ENCODE measurements around the gene PMM2. TPM values are rescaled to one million over a fixed set of nuclear protein-coding genes. Genes with fewer than 3 reads are reported as not detected.
A peak's percentile ranks its signal among the peaks of the same experiment; 100 is the strongest.

PMM2 gene
- total RNA-seq, 1 experiment from 2014 or later: 53.8 TPM

DNA sequence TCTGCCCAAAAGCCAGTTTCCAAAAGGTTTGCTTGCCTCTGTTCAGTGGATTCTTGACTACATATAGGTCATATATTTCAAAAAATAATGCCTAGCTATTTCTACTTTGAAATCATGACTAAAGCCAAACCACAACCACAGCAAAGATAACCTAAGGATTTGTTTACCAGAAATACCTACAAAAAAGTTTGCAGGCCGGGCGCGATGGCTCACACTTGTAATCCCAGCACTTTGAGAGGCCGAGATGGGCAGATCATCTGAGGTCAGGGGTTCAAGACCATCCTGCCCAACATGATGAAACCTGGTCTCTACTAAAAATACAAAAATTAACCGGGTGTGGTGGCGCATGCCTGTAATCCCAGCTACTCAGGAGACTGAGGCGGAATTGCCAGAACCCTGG lies 56.0 kb downstream of the PMM2 start:
- H3K36me3 Mint-ChIP-seq: peaks cover 73% of the 10 kb centered on the region
- no peak overlapping the region for H3K4me3 Mint-ChIP-seq
- CTCF ChIA-PET: interaction anchor here (0.7 to 3.4 kb wide), 6 partner anchors 26 to 160 kb away, joined by 3 to 12 read pairs (median 4); no protein-coding TSS in a partner anchor

DNA sequence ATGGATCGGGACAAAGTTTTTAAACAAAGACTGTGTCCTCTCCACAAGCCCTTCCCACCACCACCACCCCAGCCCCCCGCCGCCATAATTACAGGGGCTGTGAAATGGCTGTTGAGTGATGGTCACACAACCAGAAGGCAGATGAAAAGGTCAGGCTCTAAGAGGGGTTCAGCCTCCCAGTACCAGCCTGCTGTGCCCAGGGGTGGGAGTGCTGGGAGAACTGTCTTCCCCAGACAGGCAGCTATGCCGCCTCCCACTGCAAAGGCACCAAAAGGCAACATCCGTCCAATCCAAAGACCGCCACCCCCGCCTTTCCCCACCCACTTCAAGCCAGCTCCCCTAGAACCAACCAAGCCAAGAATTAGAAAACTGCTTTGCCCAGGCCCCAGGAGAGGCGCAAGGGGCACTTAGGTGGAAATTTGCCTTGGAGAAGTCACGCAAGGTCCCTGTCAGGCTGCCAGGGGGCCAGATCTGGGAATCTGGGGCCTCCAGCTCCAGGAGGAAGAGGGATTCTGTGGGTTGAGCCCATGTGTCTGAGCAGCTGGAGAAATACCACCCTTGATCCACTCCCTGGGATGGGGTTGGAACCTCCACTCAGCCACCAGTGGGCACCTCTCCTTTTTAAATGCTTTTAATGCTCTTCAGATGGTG lies 56.8 kb downstream of the PMM2 start:
- no peaks in the 10 kb centered on the region for H3K27me3 Mint-ChIP-seq (ENCODE audit: low read depth)
- ATAC-seq (no peak; the same call in 1 of the 2 replicates), DNase-seq (ENCODE audit: low spot score) (no peak)
- no peak overlapping the region for H3K4me3 Mint-ChIP-seq
- peaks cover 56% of the 10 kb centered on the region for H3K4me1 Mint-ChIP-seq
- ChIA-PET CTCF (interaction anchor here (0.7 to 3.4 kb wide), 6 partner anchors 8 to 82 kb away, joined by 3 to 12 read pairs (median 6); partner anchors contain the start of gene CARHSP1), POLR2A (interaction anchor here (2.5 kb wide), 1 partner anchor 14 kb away, joined by 10 read pairs; the partner anchor contains the start of gene CARHSP1)
- no peaks in the 10 kb centered on the region for H3K9me3 Mint-ChIP-seq
- TF ChIP-seq NFE2L1 (CRISPR knock-in tag; IDR thresholded peaks at IDR 0.05) (no peak), FOXP1 (CRISPR knock-in tag; IDR thresholded peaks at IDR 0.05; ENCODE audit: borderline replicate concordance) (no peak)
- no peak overlapping the region; the same call in 1 of the 2 replicates for H3K27ac Mint-ChIP-seq
- peaks cover 73% of the 10 kb centered on the region for H3K36me3 Mint-ChIP-seq

More for the DNA sequence above, 56.0 kb downstream of the PMM2 start:
- Mint-ChIP-seq H3K4me1 (peaks cover 59% of the 10 kb centered on the region), H3K9me3 (no peaks in the 10 kb centered on the region), H3K27ac (peak overlapping the region; percentile 83), H3K27me3 (ENCODE audit: low read depth) (no peaks in the 10 kb centered on the region)
- no peak for ATAC-seq
- DNase-seq (ENCODE audit: low spot score): no peak
- TF ChIP-seq FOXP1 (CRISPR knock-in tag; IDR thresholded peaks at IDR 0.05; ENCODE audit: borderline replicate concordance) (no peak), CTCF (IDR thresholded peaks at IDR 0.05) (no peak), SMAD4 (CRISPR knock-in tag; IDR thresholded peaks at IDR 0.05) (no peak), NR1H2 (CRISPR knock-in tag; IDR thresholded peaks at IDR 0.05) (no peak), JAZF1 (CRISPR knock-in tag; IDR thresholded peaks at IDR 0.05) (no peak), ATF6 (CRISPR knock-in tag; IDR thresholded peaks at IDR 0.05) (no peak), GTF2I (CRISPR knock-in tag; conservative IDR thresholded peaks at IDR 0.05) (no peak), ATF1 (CRISPR knock-in tag; IDR thresholded peaks at IDR 0.05) (no peak)
- TF ChIP-seq, protein P1, sequence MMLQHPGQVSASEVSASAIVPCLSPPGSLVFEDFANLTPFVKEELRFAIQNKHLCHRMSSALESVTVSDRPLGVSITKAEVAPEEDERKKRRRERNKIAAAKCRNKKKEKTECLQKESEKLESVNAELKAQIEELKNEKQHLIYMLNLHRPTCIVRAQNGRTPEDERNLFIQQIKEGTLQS (CRISPR knock-in tag; conservative IDR thresholded peaks at IDR 0.05): no peak
- TF ChIP-seq, protein P2, sequence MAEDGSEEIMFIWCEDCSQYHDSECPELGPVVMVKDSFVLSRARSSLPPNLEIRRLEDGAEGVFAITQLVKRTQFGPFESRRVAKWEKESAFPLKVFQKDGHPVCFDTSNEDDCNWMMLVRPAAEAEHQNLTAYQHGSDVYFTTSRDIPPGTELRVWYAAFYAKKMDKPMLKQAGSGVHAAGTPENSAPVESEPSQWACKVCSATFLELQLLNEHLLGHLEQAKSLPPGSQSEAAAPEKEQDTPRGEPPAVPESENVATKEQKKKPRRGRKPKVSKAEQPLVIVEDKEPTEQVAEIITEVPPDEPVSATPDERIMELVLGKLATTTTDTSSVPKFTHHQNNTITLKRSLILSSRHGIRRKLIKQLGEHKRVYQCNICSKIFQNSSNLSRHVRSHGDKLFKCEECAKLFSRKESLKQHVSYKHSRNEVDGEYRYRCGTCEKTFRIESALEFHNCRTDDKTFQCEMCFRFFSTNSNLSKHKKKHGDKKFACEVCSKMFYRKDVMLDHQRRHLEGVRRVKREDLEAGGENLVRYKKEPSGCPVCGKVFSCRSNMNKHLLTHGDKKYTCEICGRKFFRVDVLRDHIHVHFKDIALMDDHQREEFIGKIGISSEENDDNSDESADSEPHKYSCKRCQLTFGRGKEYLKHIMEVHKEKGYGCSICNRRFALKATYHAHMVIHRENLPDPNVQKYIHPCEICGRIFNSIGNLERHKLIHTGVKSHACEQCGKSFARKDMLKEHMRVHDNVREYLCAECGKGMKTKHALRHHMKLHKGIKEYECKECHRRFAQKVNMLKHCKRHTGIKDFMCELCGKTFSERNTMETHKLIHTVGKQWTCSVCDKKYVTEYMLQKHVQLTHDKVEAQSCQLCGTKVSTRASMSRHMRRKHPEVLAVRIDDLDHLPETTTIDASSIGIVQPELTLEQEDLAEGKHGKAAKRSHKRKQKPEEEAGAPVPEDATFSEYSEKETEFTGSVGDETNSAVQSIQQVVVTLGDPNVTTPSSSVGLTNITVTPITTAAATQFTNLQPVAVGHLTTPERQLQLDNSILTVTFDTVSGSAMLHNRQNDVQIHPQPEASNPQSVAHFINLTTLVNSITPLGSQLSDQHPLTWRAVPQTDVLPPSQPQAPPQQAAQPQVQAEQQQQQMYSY (CRISPR knock-in tag; IDR thresholded peaks at IDR 0.05): no peak
- POLR2A ChIA-PET: interaction anchor here (1.0 to 2.5 kb wide), 2 partner anchors 15 to 22 kb away, joined by 3 to 10 read pairs; partner anchors contain the start of gene CARHSP1

GRCh38 chr16:8855051-8855786 lies 57.6 kb downstream of the PMM2 start:
- TF ChIP-seq E2F4 (CRISPR knock-in tag; IDR thresholded peaks at IDR 0.05; ENCODE audit: borderline replicate concordance, low read depth): no peak
- no peak for TF ChIP-seq ZNF423 (CRISPR knock-in tag; IDR thresholded peaks at IDR 0.05)
- TF ChIP-seq ZNF232 (CRISPR knock-in tag; IDR thresholded peaks at IDR 0.05): no peak
- no peak for TF ChIP-seq FOXJ3 (CRISPR knock-in tag; IDR thresholded peaks at IDR 0.05; ENCODE audit: borderline replicate concordance)
- CTCF ChIA-PET: interaction anchor here (1.0 to 3.4 kb wide), 6 partner anchors 8 to 30 kb away, joined by 5 to 12 read pairs (median 6); partner anchors contain the start of gene CARHSP1
- no peaks in the 10 kb centered on the region for H3K9me3 Mint-ChIP-seq
- peaks cover 53% of the 10 kb centered on the region for H3K4me1 Mint-ChIP-seq
- DNase-seq (ENCODE audit: low spot score) (no peak), ATAC-seq (no peak)
- peak overlapping the region; percentile 93 for H3K27ac Mint-ChIP-seq
- H3K4me3 Mint-ChIP-seq: no peak overlapping the region
- H3K36me3 Mint-ChIP-seq: peaks cover 71% of the 10 kb centered on the region
- no peaks in the 10 kb centered on the region for H3K27me3 Mint-ChIP-seq (ENCODE audit: low read depth)
- POLR2A ChIA-PET: interaction anchor here (2.5 kb wide), 1 partner anchor 13 kb away, joined by 10 read pairs; the partner anchor contains the start of gene CARHSP1
